Activated CD4-positive, alpha-beta memory T cell treated with anti-CD3 and anti-CD28 coated beads, Interleukin-2, amount 10 ng/mL, durations not matched to agents 7 days and 5 days (primary cell): ENCODE data around the gene ALPG. TPM values are rescaled to one million over a fixed set of nuclear protein-coding genes. Genes with fewer than 3 reads are reported as not detected.
"Not testable (repeated sequence)": the region's sequence is repeated elsewhere in the genome, so short reads cannot be mapped to it uniquely, and the experiment has no call there.

ENCODE experiments used
- CTCF ChIA-PET: fragments of 350-600 bp; sonication (Branson Sonifier 250); formaldehyde crosslinking; loops from one replicate; lab custom pipeline; 2021; ENCODE audit warnings: antibody characterized with exemption, inconsistent platforms; lab: Charles Lee
- POLR2A ChIA-PET: fragments of 350-600 bp; sonication (Branson Sonifier 250); formaldehyde crosslinking; loops from one replicate; lab custom pipeline; 2021; ENCODE audit warnings: antibody characterized with exemption; lab: Charles Lee
- DNase-seq: peaks from one replicate; pipeline ENCODE4 v3.0.0-alpha.2; 2020
- H3K27ac Mint-ChIP-seq: one replicate; pipeline ENCODE4 v1.8.0; 2021; ENCODE audit warnings: mild to moderate bottlenecking, mixed read lengths
- H3K27me3 Mint-ChIP-seq: one replicate; pipeline ENCODE4 v1.8.0; 2021; ENCODE audit warnings: mixed read lengths
- H3K36me3 Mint-ChIP-seq: one replicate; pipeline ENCODE4 v1.8.0; 2021; ENCODE audit warnings: low read depth, mixed read lengths
- H3K4me1 Mint-ChIP-seq: one replicate; pipeline ENCODE4 v1.8.0; 2021; ENCODE audit warnings: mixed read lengths
- H3K4me3 Mint-ChIP-seq: one replicate; pipeline ENCODE4 v1.8.0; 2021; ENCODE audit warnings: mild to moderate bottlenecking, mixed read lengths
- H3K9me3 Mint-ChIP-seq: one replicate; pipeline ENCODE4 v1.8.0; 2021; ENCODE audit warnings: mixed read lengths
- total RNA-seq, 2 experiments: library from RNA; stranded (reverse); gene quantifications; one replicate each; pipeline ENCODE4 v1.2.3, GENCODE V29; 2021

Gene ALPG
- not detected for total RNA-seq

DNA sequence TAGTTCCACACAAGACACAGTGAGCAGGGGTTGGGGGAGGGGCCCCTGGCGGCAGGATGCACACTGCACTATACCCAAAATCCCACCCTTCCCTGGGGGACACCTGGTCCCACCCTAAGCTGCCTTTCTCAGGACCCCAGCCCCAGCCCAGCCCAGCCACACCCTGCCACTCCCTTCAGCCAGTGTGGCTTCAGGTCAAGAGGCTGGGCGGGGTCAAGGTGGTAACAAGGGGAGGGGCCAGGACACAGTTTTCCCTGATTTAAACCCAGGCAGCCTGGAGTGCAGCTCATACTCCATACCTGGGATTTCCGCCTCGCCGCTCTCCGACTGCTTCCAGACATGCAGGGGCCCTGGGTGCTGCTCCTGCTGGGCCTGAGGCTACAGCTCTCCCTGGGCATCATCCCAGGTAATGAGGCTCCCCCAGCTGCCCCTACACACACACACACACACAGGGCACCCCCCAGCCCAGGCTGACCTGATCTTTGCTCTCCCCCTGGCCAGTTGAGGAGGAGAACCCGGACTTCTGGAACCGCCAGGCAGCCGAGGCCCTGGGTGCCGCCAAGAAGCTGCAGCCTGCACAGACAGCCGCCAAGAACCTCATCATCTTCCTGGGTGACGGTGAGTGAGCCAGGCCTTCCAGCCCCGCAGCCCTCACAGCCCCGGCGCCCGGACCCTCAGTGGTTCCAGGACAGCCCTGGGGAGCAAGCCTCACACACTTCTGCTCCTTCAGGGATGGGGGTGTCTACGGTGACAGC, at the start of gene ALPG:
Gene ALPG, plus strand, starts transcription at position 289 of the 755 bp plus-strand sequence. Its CDS starts 51 bp downstream, at position 340.
- H3K27me3 Mint-ChIP-seq: peaks cover 18% of the 10 kb centered on the region
- POLR2A ChIA-PET: no interaction called here
- H3K27ac Mint-ChIP-seq: no peak within 1 kb of the TSS

DNA sequence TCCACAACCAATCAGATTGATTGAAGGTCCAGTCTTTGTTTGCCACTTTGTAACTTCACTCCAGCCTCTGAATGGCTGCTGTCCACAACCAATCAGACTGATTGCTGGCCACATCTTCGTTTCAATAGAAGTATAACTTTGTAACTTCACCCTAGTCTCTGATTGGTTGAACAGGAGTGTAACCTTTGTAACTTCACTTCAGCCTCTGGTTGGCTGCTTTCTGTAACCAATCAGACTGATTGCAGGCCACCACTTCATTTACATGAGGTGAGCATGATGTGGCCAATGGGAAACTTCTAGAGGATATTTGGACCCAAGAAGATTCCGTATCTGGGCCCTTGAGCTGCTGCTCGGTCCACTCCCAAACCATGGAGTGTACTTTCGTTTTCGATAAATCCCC, 45.0 kb upstream of the ALPG start:
- Mint-ChIP-seq H3K36me3 (no peaks in the 10 kb centered on the region), H3K9me3 (no peaks in the 10 kb centered on the region), H3K4me3 (no peak overlapping the region), H3K27me3 (peaks cover 6% of the 10 kb centered on the region), H3K27ac (no peak overlapping the region), H3K4me1 (peaks cover 12% of the 10 kb centered on the region)
- POLR2A ChIA-PET: no interaction called here
- CTCF ChIA-PET: interaction anchor here (0.6 to 1.3 kb wide), 2 partner anchors 27 kb away, joined by 3 to 4 read pairs; no protein-coding TSS in a partner anchor
- no peak for DNase-seq

More for the DNA sequence above, at the start of gene ALPG:
- Mint-ChIP-seq H3K4me3 (no peak within 1 kb of the TSS), H3K36me3 (no peaks in the 10 kb centered on the region), H3K9me3 (no peaks in the 10 kb centered on the region), H3K4me1 (no peaks in the 10 kb centered on the region)
- CTCF ChIA-PET: no interaction called here
- no peak for DNase-seq

DNA sequence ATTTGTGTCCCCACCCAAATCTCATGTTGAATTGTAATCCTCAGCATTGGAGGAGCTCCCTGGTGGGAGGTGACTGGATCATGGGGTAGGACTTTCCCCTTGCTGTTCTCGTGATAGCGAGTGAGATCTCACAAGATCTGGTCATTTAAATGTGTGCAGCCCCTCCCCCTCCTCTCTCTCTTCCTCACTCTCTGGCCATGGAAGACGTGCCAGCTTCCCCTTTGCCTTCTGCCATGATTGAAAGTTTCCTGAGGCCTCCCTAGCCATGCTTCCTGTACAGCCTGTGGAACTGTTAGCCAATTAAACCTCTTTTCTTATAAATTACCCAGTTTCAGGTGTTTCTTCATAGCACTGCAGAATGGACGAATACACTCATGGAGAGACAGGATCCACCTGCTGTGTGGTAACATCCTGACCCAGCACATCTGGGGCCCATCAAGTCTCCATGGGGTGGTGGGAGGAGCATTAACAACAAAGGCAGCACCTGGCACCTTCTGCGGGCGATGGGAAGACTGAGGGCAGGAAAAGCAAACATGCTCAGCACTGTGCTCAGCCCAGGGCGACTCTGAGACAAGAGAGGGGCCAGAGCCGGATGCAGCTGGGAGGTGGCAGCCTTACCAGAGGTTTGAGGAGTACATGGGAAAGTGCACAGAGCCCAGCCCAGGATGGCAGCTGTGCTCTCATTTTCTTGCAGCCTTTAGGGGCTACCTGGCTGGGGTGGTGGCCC, 44.3 kb upstream of the ALPG start:
- no peaks in the 10 kb centered on the region for H3K36me3 Mint-ChIP-seq
- POLR2A ChIA-PET: no interaction called here
- no peaks in the 10 kb centered on the region for H3K9me3 Mint-ChIP-seq
- no peak overlapping the region for H3K4me3 Mint-ChIP-seq
- no peak for DNase-seq
- peaks cover 3% of the 10 kb centered on the region for H3K27me3 Mint-ChIP-seq
- CTCF ChIA-PET: interaction anchor here (1.3 kb wide), 1 partner anchor 27 kb away, joined by 4 read pairs; no protein-coding TSS in a partner anchor
- H3K4me1 Mint-ChIP-seq: peaks cover 12% of the 10 kb centered on the region
- H3K27ac Mint-ChIP-seq: no peak overlapping the region

DNA sequence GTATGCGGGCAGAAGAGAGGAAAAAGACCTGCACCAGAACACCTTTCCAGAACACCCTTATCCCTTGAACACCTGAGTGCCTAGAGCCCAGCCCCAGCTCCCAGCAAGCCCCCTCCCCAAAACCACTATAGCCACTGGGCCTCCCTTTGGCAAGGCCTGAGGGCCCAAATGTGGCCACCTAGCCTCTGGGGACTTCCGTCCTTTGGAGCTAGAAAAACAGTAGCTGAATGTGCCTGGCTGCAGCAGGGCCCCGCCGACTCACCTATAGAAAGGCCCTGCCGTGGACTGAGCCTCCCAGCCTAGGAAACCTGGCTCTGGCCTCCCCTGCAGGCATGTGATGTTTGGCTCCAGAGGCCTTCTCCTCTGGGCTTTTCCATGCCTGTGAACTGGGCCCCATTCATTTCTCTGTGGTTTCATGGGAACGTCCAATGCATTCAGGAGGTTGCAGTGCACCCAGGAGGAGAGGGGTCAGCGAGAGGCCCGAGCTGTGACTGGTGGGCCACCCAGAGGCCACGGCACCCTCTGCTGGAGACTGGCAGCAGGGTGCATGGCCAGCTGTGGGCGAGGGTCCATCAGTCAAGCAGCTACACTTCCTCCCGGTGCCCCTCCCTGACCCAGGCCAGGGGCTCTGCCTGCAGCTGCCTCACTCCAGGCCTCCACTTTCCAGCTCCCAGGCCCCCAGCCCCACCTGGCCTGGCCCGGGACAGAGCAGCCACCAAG, 43.4 kb upstream of the ALPG start:
- Mint-ChIP-seq H3K4me3 (peak overlapping the region; percentile 75), H3K27ac (peak overlapping the region; percentile 70), H3K4me1 (peaks cover 12% of the 10 kb centered on the region)
- POLR2A ChIA-PET: interaction anchor here (0.7 to 0.9 kb wide), 2 partner anchors 19 to 72 kb away, joined by 3 read pairs; no protein-coding TSS in a partner anchor
- CTCF ChIA-PET: interaction anchor here (0.7 to 1.4 kb wide), 3 partner anchors 12 to 993 kb away, joined by 3 to 4 read pairs (median 4); no protein-coding TSS in a partner anchor
- H3K9me3 Mint-ChIP-seq, H3K36me3 Mint-ChIP-seq, H3K27me3 Mint-ChIP-seq, DNase-seq: not testable (repeated sequence)

DNA sequence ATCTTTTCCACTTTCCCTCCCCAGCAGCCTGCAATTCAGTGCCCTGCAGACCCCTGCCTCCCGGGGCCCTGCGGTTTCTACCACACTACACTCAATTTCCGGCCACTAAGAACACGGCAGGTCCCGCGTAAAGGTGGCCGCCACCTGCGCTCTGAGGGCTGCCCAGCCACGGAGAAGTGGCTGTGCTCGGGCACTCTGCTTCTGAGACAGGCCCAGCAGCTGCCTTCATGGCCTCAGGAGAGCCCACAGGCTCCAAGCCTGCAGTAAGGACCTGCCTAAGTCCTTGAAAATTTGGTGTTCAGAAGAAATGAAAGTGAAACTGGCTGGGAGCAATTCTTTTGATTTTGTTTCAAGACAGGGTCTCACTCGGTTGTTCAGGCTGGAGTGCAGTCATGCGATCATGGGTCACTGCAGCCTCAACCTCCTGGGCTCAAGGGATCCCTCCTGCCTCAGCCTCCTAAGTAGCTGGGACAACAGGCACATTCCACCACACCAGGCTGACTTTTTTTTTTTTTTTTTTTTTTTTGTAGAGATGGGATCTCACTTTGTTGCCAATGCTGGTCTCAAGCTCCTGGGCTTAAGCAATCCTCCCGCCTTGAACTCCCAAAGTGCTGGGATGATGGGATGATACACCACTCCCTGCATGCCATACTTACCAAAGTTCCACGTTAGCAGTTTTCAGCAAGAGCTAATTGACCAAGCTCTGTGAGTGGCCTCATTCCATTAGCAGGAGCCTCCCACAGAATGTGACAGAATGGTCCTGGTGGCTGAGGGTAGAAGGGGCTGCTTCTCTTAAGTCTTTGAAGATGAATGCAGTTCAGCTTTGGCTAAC, 42.6 kb upstream of the ALPG start:
- peak; percentile 48 for DNase-seq
- Mint-ChIP-seq H3K27ac (peak overlapping the region; percentile 70), H3K4me3 (peak overlapping the region; percentile 75), H3K4me1 (peaks cover 12% of the 10 kb centered on the region), H3K36me3 (no peaks in the 10 kb centered on the region), H3K9me3 (no peaks in the 10 kb centered on the region), H3K27me3 (no peaks in the 10 kb centered on the region)
- POLR2A ChIA-PET: interaction anchor here (0.5 to 0.9 kb wide), 3 partner anchors 20 to 600 kb away, joined by 3 read pairs; no protein-coding TSS in a partner anchor
- CTCF ChIA-PET: interaction anchor here (0.7 to 1.4 kb wide), 5 partner anchors 11 to 994 kb away, joined by 3 to 4 read pairs (median 3); partner anchors contain the start of gene NPPC

DNA sequence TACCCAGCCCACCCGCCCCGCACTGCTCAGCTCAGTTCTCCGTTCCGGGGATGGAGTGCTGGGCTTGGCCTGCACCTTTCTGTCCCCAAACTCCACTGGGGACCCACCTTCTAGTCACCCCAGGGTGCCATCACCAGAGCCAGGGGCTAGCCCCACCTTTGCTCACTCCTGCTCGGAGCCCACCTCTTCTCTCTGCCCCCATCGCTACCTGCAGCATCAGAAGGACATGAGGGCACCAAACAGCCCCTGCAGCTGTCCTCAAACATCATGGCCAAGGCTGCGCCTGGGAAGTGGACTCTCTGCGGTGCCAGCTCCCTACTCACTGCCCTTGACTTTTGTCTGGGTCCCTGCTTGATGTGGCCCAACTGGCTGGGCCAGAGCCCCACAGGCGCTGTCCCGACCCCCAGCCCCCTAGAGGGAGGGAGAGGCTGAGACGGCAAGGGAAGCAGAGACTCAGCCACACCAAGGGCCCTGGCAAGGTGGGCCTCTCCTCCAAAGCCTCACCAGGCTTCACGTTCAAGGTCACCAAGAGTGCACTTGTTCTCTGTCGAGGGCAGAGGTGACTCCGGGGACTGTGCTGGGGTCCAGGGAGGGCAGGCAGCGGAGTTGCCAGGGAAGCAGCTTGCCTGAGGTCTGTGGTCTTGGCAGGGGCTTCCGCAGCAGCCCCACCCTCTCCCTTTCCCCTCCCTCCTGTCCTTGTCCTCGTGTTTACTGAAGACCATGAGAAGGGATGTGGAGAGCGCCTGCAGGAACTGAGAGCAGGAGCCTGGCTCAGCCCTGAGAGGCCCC, 41.6 kb upstream of the ALPG start:
- CTCF ChIA-PET: interaction anchor here (0.7 to 2.0 kb wide), 6 partner anchors 10 to 439 kb away, joined by 3 to 4 read pairs (median 4); partner anchors contain the start of gene NPPC
- not testable (repeated sequence) for H3K9me3 Mint-ChIP-seq, H3K36me3 Mint-ChIP-seq, DNase-seq, H3K4me3 Mint-ChIP-seq, H3K27ac Mint-ChIP-seq, H3K27me3 Mint-ChIP-seq
- POLR2A ChIA-PET: interaction anchor here (0.5 kb wide), 1 partner anchor 601 kb away, joined by 3 read pairs; no protein-coding TSS in a partner anchor
- H3K4me1 Mint-ChIP-seq: peaks cover 12% of the 10 kb centered on the region

DNA sequence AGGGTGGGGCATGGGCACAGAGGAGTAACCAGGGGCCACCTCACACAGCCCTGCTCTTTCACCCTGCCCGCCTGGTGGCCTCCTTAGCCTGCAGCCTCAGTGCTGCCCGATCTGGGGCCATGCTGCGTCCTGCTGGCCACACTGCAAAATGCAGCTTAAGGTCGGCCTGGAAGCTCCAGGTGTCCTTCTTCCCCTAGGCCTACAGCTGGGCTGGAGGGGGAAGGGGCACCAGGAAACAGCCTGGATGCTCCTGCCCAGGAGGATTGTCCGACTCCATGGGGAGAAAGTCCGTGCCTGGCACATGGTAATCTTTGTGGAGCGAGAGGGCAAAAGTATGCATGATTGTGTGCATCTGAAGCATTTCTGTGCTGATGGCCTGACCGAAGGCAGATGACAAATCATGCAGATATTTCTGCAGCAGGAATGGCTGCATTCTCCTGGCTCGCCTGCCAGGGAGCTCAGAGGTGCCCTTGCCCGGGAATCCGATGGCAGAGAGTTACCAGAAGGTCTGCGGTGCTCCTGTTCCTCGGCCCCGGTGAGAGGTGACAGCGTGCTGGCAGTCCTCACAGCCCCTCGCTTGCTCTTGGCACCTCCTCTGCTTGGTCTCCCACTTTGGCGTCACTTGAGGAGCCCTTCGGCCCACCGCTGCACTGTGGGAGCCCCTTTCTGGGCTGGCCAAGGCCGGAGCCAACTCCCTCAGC, 40.9 kb upstream of the ALPG start:
- H3K4me1 Mint-ChIP-seq: peaks cover 12% of the 10 kb centered on the region
- ChIA-PET CTCF (interaction anchor here (0.6 to 2.0 kb wide), 3 partner anchors 11 to 64 kb away, joined by 3 to 4 read pairs (median 4); no protein-coding TSS in a partner anchor), POLR2A (no interaction called here)
- peak; percentile 29 for DNase-seq
- no peaks in the 10 kb centered on the region for H3K9me3 Mint-ChIP-seq
- no peak overlapping the region for H3K27ac Mint-ChIP-seq
- no peaks in the 10 kb centered on the region for H3K36me3 Mint-ChIP-seq
- no peaks in the 10 kb centered on the region for H3K27me3 Mint-ChIP-seq
- no peak overlapping the region for H3K4me3 Mint-ChIP-seq

DNA sequence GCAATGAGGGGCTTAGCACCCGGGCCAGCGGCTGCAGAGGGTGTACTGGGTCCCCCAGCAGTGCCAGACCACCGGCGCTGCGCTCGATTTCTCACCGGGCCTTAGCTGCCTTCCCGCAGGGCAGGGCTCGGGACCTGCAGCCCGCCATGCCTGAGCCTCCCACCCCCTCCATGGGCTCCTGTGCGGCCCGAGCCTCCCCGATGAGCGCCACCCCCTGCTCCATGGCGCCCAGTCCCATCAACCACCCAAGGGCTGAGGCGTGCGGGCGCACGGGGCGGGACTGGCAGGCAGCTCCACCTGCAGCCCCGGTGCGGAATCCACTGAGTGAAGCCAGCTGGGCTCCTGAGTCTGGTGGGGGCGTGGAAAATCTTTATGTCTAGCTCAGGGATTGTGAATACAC, 40.2 kb upstream of the ALPG start:
- H3K27me3 Mint-ChIP-seq, H3K36me3 Mint-ChIP-seq, POLR2A ChIA-PET, H3K9me3 Mint-ChIP-seq, H3K27ac Mint-ChIP-seq, DNase-seq, H3K4me3 Mint-ChIP-seq: not testable (repeated sequence)
- CTCF ChIA-PET: interaction anchor here (1.6 to 2.0 kb wide), 2 partner anchors 12 to 30 kb away, joined by 4 to 6 read pairs; no protein-coding TSS in a partner anchor
- peaks cover 12% of the 10 kb centered on the region for H3K4me1 Mint-ChIP-seq

DNA sequence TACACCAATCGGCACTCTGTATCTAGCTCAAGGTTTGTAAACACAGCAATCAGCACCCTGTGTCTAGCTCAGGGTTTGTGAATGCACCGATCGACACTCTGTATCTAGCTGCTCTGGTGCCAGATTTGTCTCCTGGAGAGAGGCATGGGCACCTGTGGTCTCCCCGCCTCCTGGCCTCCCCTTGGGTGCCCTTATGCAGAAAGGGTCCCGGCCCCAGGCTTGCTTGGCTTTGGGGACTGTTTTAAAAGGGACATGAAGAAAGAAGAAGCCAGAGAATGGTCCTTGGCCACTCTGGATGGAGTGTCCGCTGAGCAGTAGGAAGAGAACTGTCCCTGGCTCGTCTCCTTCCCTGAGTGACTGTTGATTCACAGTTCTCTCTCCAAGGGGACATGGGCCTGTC, 39.6 kb upstream of the ALPG start:
- DNase-seq: no peak
- Mint-ChIP-seq H3K27me3 (no peaks in the 10 kb centered on the region), H3K27ac (no peak overlapping the region), H3K36me3 (no peaks in the 10 kb centered on the region), H3K9me3 (no peaks in the 10 kb centered on the region), H3K4me3 (no peak overlapping the region), H3K4me1 (peaks cover 12% of the 10 kb centered on the region)
- POLR2A ChIA-PET: no interaction called here
- CTCF ChIA-PET: interaction anchor here (1.6 to 2.0 kb wide), 2 partner anchors 13 to 31 kb away, joined by 4 to 6 read pairs; no protein-coding TSS in a partner anchor

DNA sequence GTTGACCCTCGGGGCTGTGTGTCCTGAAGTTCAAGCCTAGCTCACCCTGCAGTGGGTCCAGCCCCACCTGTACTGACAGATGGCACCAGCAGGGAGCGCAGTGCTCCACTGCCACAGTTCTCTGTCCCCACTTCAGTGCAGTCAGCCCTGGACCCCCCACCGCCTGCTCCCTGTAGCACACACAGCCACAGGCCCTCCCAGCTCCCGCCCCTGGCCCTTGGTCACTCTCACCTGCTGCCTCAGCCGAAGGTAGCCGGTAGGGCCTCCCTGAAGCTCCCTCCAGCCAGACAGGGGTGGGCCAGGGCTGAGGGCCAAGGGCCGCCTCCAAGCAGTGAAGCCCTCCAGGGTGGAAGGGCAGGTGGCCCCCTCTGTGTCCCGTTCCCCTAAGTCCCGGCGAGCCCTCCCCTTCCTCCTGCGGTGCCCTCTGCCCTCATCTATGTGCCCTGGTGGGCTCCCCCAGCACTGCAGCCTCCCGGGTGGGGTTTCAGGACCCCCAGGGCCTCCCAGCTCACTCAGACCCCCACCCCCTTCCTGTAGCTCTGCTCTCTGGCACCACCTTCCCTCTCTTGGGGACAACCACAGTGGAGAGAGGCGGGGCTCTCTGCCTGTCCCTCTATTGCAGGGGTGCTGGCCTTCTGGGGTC, 38.9 kb upstream of the ALPG start:
- CTCF ChIA-PET: interaction anchor here (1.6 kb wide), 1 partner anchor 32 kb away, joined by 6 read pairs; no protein-coding TSS in a partner anchor
- Mint-ChIP-seq H3K4me1 (peaks cover 12% of the 10 kb centered on the region), H3K27me3 (no peaks in the 10 kb centered on the region), H3K27ac (no peak overlapping the region), H3K4me3 (no peak overlapping the region), H3K36me3 (no peaks in the 10 kb centered on the region), H3K9me3 (no peaks in the 10 kb centered on the region)
- POLR2A ChIA-PET: no interaction called here
- no peak for DNase-seq
